Gastrocnemius medialis (tissue), 4 donors: ENCODE results near the gene NPTXR. TPM values are rescaled to one million over a fixed set of nuclear protein-coding genes. Genes with fewer than 3 reads are reported as not detected.

ENCODE experiments used
- ATAC-seq, 2 donors: fragments of 150-250 bp; one replicate each; pipeline ENCODE4 v1.9.1; 2016
- DNase-seq, 2 donors: peaks; one replicate each; pipeline ENCODE4 v3.0.0-alpha.2; 2019
- H3K27ac ChIP-seq, 4 donors: fragments of 200-600 bp; sonication (generic); 1 replicate in 1 of 4; 2 replicates in 3 of 4; pipeline ENCODE4 v1.5.1; 2016 to 2018; ENCODE audit warnings: mild to moderate bottlenecking in 2 of 4, moderate library complexity in 1 of 4
- H3K27me3 ChIP-seq, 3 donors: fragments of 200-600 bp; sonication (generic) in 2 of 3; 1 replicate in 1 of 3; 2 replicates in 2 of 3; pipeline versions ENCODE4 v1.5.1 to v1.6.0; 2016 to 2019; ENCODE audit warnings: mild to moderate bottlenecking in 1 of 3, moderate library complexity in 1 of 3
- H3K36me3 ChIP-seq, 2 donors: fragments of 200-600 bp; sonication (generic) in 1 of 2; one replicate each; pipeline ENCODE4 v1.5.1; 2017 to 2018
- H3K4me1 ChIP-seq, 2 donors: fragments of 200-600 bp; sonication (generic) in 1 of 2; one replicate each; pipeline ENCODE4 v1.5.1; 2016 to 2017; ENCODE audit warnings: mild to moderate bottlenecking in 2 of 2
- H3K4me3 ChIP-seq, 4 donors: fragments of 200-600 bp; sonication (generic) in 3 of 4; 1 replicate in 1 of 4; 2 replicates in 3 of 4; pipeline ENCODE4 v1.5.1; 2016 to 2019; ENCODE audit warnings: mild to moderate bottlenecking in 2 of 4
- H3K9me3 ChIP-seq, 3 donors: fragments of 200-600 bp; sonication (generic) in 2 of 3; 1 replicate in 1 of 3; 2 replicates in 2 of 3; pipeline ENCODE4 v1.5.1; 2016 to 2019
- CTCF ChIP-seq, 5 experiments: fragments of 450-650 bp in 3 of 5; fragments of 200-600 bp in 2 of 5; sonication (generic) in 2 of 5; IDR thresholded peaks in 4 of 5; conservative IDR thresholded peaks in 1 of 5; 1 replicate in 4 of 5; 2 replicates in 1 of 5; pipeline ENCODE4 v1.5.1; 2016 to 2019; ENCODE audit warnings: antibody characterized with exemption in 5 of 5, mild to moderate bottlenecking in 3 of 5, moderate library complexity in 3 of 5
- POLR2A ChIP-seq, 2 donors: fragments of 450-650 bp; IDR thresholded peaks; one replicate each; pipeline ENCODE4 v1.6.1; 2017; ENCODE audit warnings: antibody characterized with exemption in 2 of 2, mild to moderate bottlenecking in 2 of 2, moderate library complexity in 2 of 2
- in situ Hi-C, 4 donors: fragments of 200-750 bp; cut with MboI; loops; one replicate each; pipeline versions ENCODE4 v1.15.0 to v1.8.0; 2017; ENCODE audit warnings: low sequenced_read_pairs in 4 of 4
- intact Hi-C: fragments of 100-400 bp; cut with DNase I; formaldehyde crosslinking; loops from one replicate; pipeline ENCODE4 v1.15.1; 2023; ENCODE audit warnings: low total_unique reads
- total RNA-seq, 4 donors: library from RNA; depleted of rRNA; stranded (reverse); fragments of >200 nt; gene quantifications; one replicate each; pipeline versions ENCODE4 v1.1.0 to v1.2.3, GENCODE V29; 2016

NPTXR gene
- total RNA-seq, 4 donors from 2014 or later, result 0.25 to 5.0 (median 0.73) TPM

- Histone ChIP-seq H3K4me3 (no peak overlapping the region), H3K36me3 (no peaks in the 10 kb centered on the region), H3K9me3 (no peaks in the 10 kb centered on the region), H3K4me1 (no peaks in the 10 kb centered on the region), H3K27ac (no peak overlapping the region), H3K27me3 (peaks cover 0 to 2% (median 0%) of the 10 kb centered on the region in 3 donors)
- ATAC-seq (no peak), DNase-seq (no peak)
- intact Hi-C loops, result no loop called here
- in situ Hi-C loops, result no loop called here
- TF ChIP-seq POLR2A (IDR thresholded peaks at IDR 0.05) (no peak), CTCF (IDR thresholded peaks at IDR 0.05 in 4 of 5, conservative IDR thresholded peaks at IDR 0.05 in 1 of 5) (no peak)
Observed at GRCh38 chr22:38823076-38823475, 20.8 kb downstream of the NPTXR start.

GRCh38 chr22:38820020-38820419, 23.8 kb downstream of the NPTXR start:
- no peak for ATAC-seq
- in situ Hi-C loops (no loop called here), intact Hi-C loops (no loop called here)

GRCh38 chr22:38819387-38819940, 24.4 kb downstream of the NPTXR start:
- Histone ChIP-seq H3K36me3 (no peaks in the 10 kb centered on the region), H3K4me3 (no peak overlapping the region), H3K4me1 (no peaks in the 10 kb centered on the region), H3K27ac (no peak overlapping the region), H3K9me3 (no peaks in the 10 kb centered on the region), H3K27me3 (peaks cover 3 to 4% (median 4%) of the 10 kb centered on the region in 3 donors)
- TF ChIP-seq CTCF (IDR thresholded peaks at IDR 0.05 in 4 of 5, conservative IDR thresholded peaks at IDR 0.05 in 1 of 5) (no peak), POLR2A (IDR thresholded peaks at IDR 0.05) (no peak)
- in situ Hi-C loops (no loop called here), intact Hi-C loops (no loop called here)
- ATAC-seq (no peak), DNase-seq (no peak)

More at GRCh38 chr22:38820020-38820419, 23.8 kb downstream of the NPTXR start:
- peaks cover 0 to 2% (median 0%) of the 10 kb centered on the region in 3 donors for H3K27me3 ChIP-seq
- no peaks in the 10 kb centered on the region for H3K36me3 ChIP-seq
- H3K27ac ChIP-seq, result no peak overlapping the region
- TF ChIP-seq POLR2A (IDR thresholded peaks at IDR 0.05) (no peak), CTCF (IDR thresholded peaks at IDR 0.05 in 4 of 5, conservative IDR thresholded peaks at IDR 0.05 in 1 of 5) (no peak)
- no peak for DNase-seq
- H3K4me3 ChIP-seq, result no peak overlapping the region
- no peaks in the 10 kb centered on the region for H3K9me3 ChIP-seq
- no peaks in the 10 kb centered on the region for H3K4me1 ChIP-seq

- Histone ChIP-seq H3K9me3 (no peaks in the 10 kb centered on the region), H3K4me1 (no peaks in the 10 kb centered on the region), H3K36me3 (no peaks in the 10 kb centered on the region), H3K4me3 (no peak overlapping the region), H3K27ac (no peak overlapping the region), H3K27me3 (peaks cover 5 to 8% (median 7%) of the 10 kb centered on the region in 3 donors)
- TF ChIP-seq CTCF (IDR thresholded peaks at IDR 0.05 in 4 of 5, conservative IDR thresholded peaks at IDR 0.05 in 1 of 5) (no peak), POLR2A (IDR thresholded peaks at IDR 0.05) (no peak)
- in situ Hi-C loops, result no loop called here
- ATAC-seq (no peak), DNase-seq (no peak)
- intact Hi-C loops, result no loop called here
Observed at GRCh38 chr22:38817196-38817595, 26.6 kb downstream of the NPTXR start.

- intact Hi-C loops, result no loop called here
- no peak for DNase-seq
Observed at GRCh38 chr22:38815842-38816241, 28.0 kb downstream of the NPTXR start.

More at GRCh38 chr22:38815842-38816241, 28.0 kb downstream of the NPTXR start:
- TF ChIP-seq POLR2A (IDR thresholded peaks at IDR 0.05) (no peak), CTCF (IDR thresholded peaks at IDR 0.05 in 4 of 5, conservative IDR thresholded peaks at IDR 0.05 in 1 of 5) (no peak)
- Histone ChIP-seq H3K4me1 (no peaks in the 10 kb centered on the region), H3K4me3 (no peak overlapping the region), H3K9me3 (no peaks in the 10 kb centered on the region), H3K27me3 (peaks cover 5 to 10% (median 7%) of the 10 kb centered on the region in 3 donors), H3K27ac (no peak overlapping the region), H3K36me3 (no peaks in the 10 kb centered on the region)
- no peak for ATAC-seq
- in situ Hi-C loops, result no loop called here
